Fibroblast of lung (primary cell): ENCODE results near the gene S100A9. TPM values are rescaled to one million over a fixed set of nuclear protein-coding genes. Genes with fewer than 3 reads are reported as not detected.

ENCODE experiments used
- DNase-seq, 2 donors: peaks; one replicate each; pipeline versions ENCODE4 v3.0.0 to v3.0.0-alpha.2; 2010; ENCODE audit warnings: low read depth in 2 of 2
- H2AFZ ChIP-seq: 2 replicates; pipeline ENCODE4 v1.5.1; 2012; ENCODE audit warnings: low read length, control low read depth, inconsistent platforms
- H3K27ac ChIP-seq: 2 replicates; pipeline ENCODE4 v1.5.1; 2011; ENCODE audit warnings: low read length, control low read depth; ENCODE audit not compliant: insufficient read depth
- H3K27me3 ChIP-seq: 2 replicates; pipeline ENCODE4 v1.5.1; 2011; ENCODE audit warnings: mild to moderate bottlenecking, low read length; ENCODE audit not compliant: control insufficient read depth, insufficient read depth
- H3K36me3 ChIP-seq: 2 replicates; pipeline ENCODE4 v1.5.1; 2011; ENCODE audit warnings: low read length; ENCODE audit not compliant: control insufficient read depth, insufficient read depth
- H3K4me1 ChIP-seq: 2 replicates; pipeline ENCODE4 v1.5.1; 2011; ENCODE audit warnings: low read length; ENCODE audit not compliant: control insufficient read depth, insufficient read depth; ENCODE audit errors: extremely low read depth
- H3K4me2 ChIP-seq: 2 replicates; pipeline ENCODE4 v1.5.1; 2011; ENCODE audit warnings: low read length, control low read depth; ENCODE audit not compliant: insufficient read depth; ENCODE audit errors: extremely low read depth
- H3K4me3 ChIP-seq, 4 experiments: fragments of 200-600 bp in 1 of 4; sonication (generic) in 1 of 4; replicated peaks in 1 of 4; 2 replicates each; pipeline ENCODE4 v1.5.1; 2011 to 2016; ENCODE audit warnings: low read length in 4 of 4, low read depth in 3 of 4, mild to moderate bottlenecking in 3 of 4, control low read depth in 2 of 4, inconsistent platforms in 1 of 4, mixed read lengths in 1 of 4; ENCODE audit not compliant: insufficient read depth in 1 of 4; ENCODE audit errors: control extremely low read depth in 1 of 4
- H3K79me2 ChIP-seq: 2 replicates; pipeline ENCODE4 v1.5.1; 2012; ENCODE audit warnings: mild to moderate bottlenecking, low read length, inconsistent platforms; ENCODE audit not compliant: control insufficient read depth, insufficient read depth
- H3K9ac ChIP-seq: 2 replicates; pipeline ENCODE4 v1.5.1; 2011; ENCODE audit warnings: mild to moderate bottlenecking, low read length, control low read depth; ENCODE audit not compliant: insufficient read depth
- H3K9me3 ChIP-seq: 2 replicates; pipeline ENCODE4 v1.5.1; 2012; ENCODE audit warnings: low read depth, low read length; ENCODE audit not compliant: control insufficient read depth, insufficient read depth
- H4K20me1 ChIP-seq: 2 replicates; pipeline ENCODE4 v1.5.1; 2011; ENCODE audit warnings: low read length; ENCODE audit not compliant: control insufficient read depth, insufficient read depth; ENCODE audit errors: extremely low read depth
- EZH2 ChIP-seq: IDR thresholded peaks from 2 replicates; pipeline ENCODE4 v1.5.1; 2012; ENCODE audit warnings: low read length, control low read depth, mild to moderate bottlenecking; ENCODE audit errors: missing control alignments
- polyA plus RNA-seq, 2 donors: library from polyadenylated mRNA; depleted of rRNA in 1 of 2; stranded (reverse) in 1 of 2; unstranded in 1 of 2; fragments of >200 nt; gene quantifications; 2 replicates each; pipeline ENCODE4 v1.2.1, GENCODE V29; 2011 to 2012; ENCODE audit warnings: missing spikeins in 1 of 2
- total RNA-seq: library from RNA; depleted of rRNA; stranded (reverse); fragments of >200 nt; gene quantifications from 2 replicates; pipeline ENCODE4 v1.2.1, GENCODE V29; 2014
- TF ChIP-seq, protein P1 (sequence below), 2 donors: IDR thresholded peaks in 1 of 2; conservative IDR thresholded peaks in 1 of 2; 1 replicate in 1 of 2; 2 replicates in 1 of 2; pipeline ENCODE4 v1.5.1; 2011 to 2012; ENCODE audit warnings: low read length in 2 of 2, control low read depth in 1 of 2, inconsistent platforms in 1 of 2, low read depth in 1 of 2, mild to moderate bottlenecking in 1 of 2

S100A9 gene
- total and polyA plus RNA-seq, 2 donors (not counting 1 experiment from before 2014, with no cell fraction given), result not detected

GRCh38 chr1:153354515-153355193 is 3.0 kb upstream of the S100A9 start:
- no peaks in the 10 kb centered on the region for H3K36me3 ChIP-seq
- H3K27ac ChIP-seq, result no peak overlapping the region
- H3K9me3 ChIP-seq, result no peaks in the 10 kb centered on the region
- no peaks in the 10 kb centered on the region for H3K4me1 ChIP-seq
- no peak overlapping the region for H3K4me3 ChIP-seq
- no peaks in the 10 kb centered on the region for H4K20me1 ChIP-seq
- H3K79me2 ChIP-seq, result no peaks in the 10 kb centered on the region
- no peak for TF ChIP-seq EZH2
- TF ChIP-seq, protein P1, sequence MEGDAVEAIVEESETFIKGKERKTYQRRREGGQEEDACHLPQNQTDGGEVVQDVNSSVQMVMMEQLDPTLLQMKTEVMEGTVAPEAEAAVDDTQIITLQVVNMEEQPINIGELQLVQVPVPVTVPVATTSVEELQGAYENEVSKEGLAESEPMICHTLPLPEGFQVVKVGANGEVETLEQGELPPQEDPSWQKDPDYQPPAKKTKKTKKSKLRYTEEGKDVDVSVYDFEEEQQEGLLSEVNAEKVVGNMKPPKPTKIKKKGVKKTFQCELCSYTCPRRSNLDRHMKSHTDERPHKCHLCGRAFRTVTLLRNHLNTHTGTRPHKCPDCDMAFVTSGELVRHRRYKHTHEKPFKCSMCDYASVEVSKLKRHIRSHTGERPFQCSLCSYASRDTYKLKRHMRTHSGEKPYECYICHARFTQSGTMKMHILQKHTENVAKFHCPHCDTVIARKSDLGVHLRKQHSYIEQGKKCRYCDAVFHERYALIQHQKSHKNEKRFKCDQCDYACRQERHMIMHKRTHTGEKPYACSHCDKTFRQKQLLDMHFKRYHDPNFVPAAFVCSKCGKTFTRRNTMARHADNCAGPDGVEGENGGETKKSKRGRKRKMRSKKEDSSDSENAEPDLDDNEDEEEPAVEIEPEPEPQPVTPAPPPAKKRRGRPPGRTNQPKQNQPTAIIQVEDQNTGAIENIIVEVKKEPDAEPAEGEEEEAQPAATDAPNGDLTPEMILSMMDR (conservative IDR thresholded peaks at IDR 0.05 in 1 of 2, IDR thresholded peaks at IDR 0.05 in 1 of 2; ENCODE audit: low read depth in 1 of 2, low read length in 2 of 2), result no peak
- H2AFZ ChIP-seq, result no peak overlapping the region
- no peak for DNase-seq
- H3K4me2 ChIP-seq, result no peak overlapping the region
- H3K9ac ChIP-seq, result no peak overlapping the region
- H3K27me3 ChIP-seq, result no peaks in the 10 kb centered on the region

- no peaks in the 10 kb centered on the region for H3K36me3 ChIP-seq
- H3K27ac ChIP-seq, result no peak overlapping the region
- no peaks in the 10 kb centered on the region for H3K79me2 ChIP-seq
- H2AFZ ChIP-seq, result no peak overlapping the region
- H3K27me3 ChIP-seq, result no peaks in the 10 kb centered on the region
- no peaks in the 10 kb centered on the region for H3K9me3 ChIP-seq
- no peaks in the 10 kb centered on the region for H3K4me1 ChIP-seq
- no peak overlapping the region for H3K9ac ChIP-seq
- DNase-seq, result peak; percentile 49 to 50
- TF ChIP-seq EZH2, result no peak
- TF ChIP-seq, protein P1 (conservative IDR thresholded peaks at IDR 0.05 in 1 of 2, IDR thresholded peaks at IDR 0.05 in 1 of 2; ENCODE audit: low read depth in 1 of 2, low read length in 2 of 2), result peak; percentile 32 to 51
- H4K20me1 ChIP-seq, result no peaks in the 10 kb centered on the region
- H3K4me3 ChIP-seq, result no peak overlapping the region
- H3K4me2 ChIP-seq, result no peak overlapping the region
These were observed 2.1 kb upstream of the S100A9 start for GRCh38 chr1:153355445-153356071.

DNA sequence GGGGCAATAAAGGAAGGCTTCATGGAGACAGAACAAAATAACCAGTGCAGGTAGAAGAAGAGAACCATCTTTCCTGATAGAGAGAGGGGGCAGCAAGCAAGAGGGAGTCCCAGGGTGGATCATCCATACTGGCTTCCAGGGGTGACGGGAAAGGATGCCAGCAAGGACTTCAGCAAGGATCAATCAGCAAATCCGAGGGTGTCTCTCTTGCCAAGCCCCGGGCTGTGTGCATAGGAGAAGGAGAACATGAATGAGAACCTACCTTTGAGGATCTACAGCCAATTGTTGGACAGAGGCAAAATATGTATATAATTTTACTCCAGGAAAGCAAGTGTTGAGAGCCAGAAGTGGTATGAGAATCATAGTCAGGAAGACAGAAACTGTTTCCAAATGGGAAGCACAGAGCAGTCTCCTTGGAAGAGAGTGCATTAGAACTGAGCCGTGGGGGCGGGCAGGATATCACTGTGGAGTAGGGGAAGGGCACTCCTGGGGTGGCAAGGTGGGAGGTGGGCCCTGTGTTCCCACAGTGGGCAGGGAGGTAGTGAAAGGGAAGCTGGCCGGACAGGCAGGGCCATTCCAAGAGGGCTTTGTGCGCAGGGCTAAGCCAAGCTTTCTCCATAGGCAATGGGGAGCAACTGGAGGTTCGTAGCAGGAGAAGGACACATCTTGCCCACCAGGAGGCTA is 1.1 kb upstream of the S100A9 start:
- Histone ChIP-seq H3K4me3 (no peak overlapping the region), H2AFZ (no peak overlapping the region), H3K4me1 (no peaks in the 10 kb centered on the region), H4K20me1 (no peaks in the 10 kb centered on the region), H3K27me3 (peaks cover 2% of the 10 kb centered on the region), H3K9me3 (no peaks in the 10 kb centered on the region), H3K27ac (no peak overlapping the region), H3K9ac (no peak overlapping the region), H3K79me2 (no peaks in the 10 kb centered on the region), H3K36me3 (no peaks in the 10 kb centered on the region), H3K4me2 (no peak overlapping the region)
- TF ChIP-seq, protein P1 (conservative IDR thresholded peaks at IDR 0.05 in 1 of 2, IDR thresholded peaks at IDR 0.05 in 1 of 2; ENCODE audit: low read depth in 1 of 2, low read length in 2 of 2), result no peak
- TF ChIP-seq EZH2, result no peak
- no peak for DNase-seq
